BLaER1 (cell line): ENCODE data around the gene JAG2.

ENCODE experiments used
- H3K27ac ChIP-seq: shearing (Covaris generic); formaldehyde crosslinking; 2 replicates; pipeline ENCODE4 v1.8.1; 2022
- H3K27me3 ChIP-seq: shearing (Covaris generic); formaldehyde crosslinking; 2 replicates; pipeline ENCODE4 v1.8.1; 2022
- H3K36me3 ChIP-seq: shearing (Covaris generic); formaldehyde crosslinking; 2 replicates; pipeline ENCODE4 v1.8.1; 2022
- H3K4me1 ChIP-seq: shearing (Covaris generic); formaldehyde crosslinking; 2 replicates; pipeline ENCODE4 v1.8.1; 2022
- H3K4me2 ChIP-seq: shearing (Covaris generic); formaldehyde crosslinking; 2 replicates; pipeline ENCODE4 v1.8.1; 2022
- H3K4me3 ChIP-seq: shearing (Covaris generic); formaldehyde crosslinking; 2 replicates; pipeline ENCODE4 v1.8.1; 2022
- H3K9ac ChIP-seq: shearing (Covaris generic); formaldehyde crosslinking; 2 replicates; pipeline ENCODE4 v1.8.1; 2022
- H3K9me3 ChIP-seq: shearing (Covaris generic); formaldehyde crosslinking; 2 replicates; pipeline ENCODE4 v1.8.1; 2022
- H4K20me1 ChIP-seq: shearing (Covaris generic); formaldehyde crosslinking; 2 replicates; pipeline ENCODE4 v1.8.1; 2022
- Cebpa-rat ChIP-seq: shearing (Covaris generic); IDR thresholded peaks from 2 replicates; pipeline ENCODE4 v1.8.1; 2022

Gene JAG2

DNA sequence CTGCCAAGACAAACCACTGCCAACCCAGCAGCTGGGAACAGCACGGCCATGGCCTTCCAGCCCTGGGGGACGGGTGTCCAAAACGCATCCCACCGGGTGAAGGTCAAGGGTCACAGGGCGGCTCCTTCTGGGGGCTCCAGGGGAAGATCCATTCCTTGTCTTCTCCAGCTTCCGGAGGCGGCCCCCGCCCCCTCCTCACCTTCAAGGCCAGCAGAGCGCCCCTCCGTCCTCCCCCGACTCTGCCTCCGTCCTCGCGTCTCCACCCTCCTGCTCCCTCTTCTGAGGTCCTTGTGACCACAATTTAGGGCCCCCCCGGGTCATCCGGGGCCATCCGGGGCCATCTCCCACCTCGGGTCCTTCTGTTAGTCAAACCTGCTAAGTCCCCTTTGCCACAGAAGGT, 16.4 kb upstream of the JAG2 start:
- peak overlapping the region; percentile 84 for H3K4me2 ChIP-seq
- H3K36me3 ChIP-seq = no peaks in the 10 kb centered on the region
- TF ChIP-seq Cebpa-rat = no peak
- no peak overlapping the region for H3K4me3 ChIP-seq
- no peaks in the 10 kb centered on the region for H3K27me3 ChIP-seq
- H3K9ac ChIP-seq = no peak overlapping the region
- H4K20me1 ChIP-seq = peaks cover 4% of the 10 kb centered on the region
- peaks cover 51% of the 10 kb centered on the region for H3K4me1 ChIP-seq
- H3K27ac ChIP-seq = no peak overlapping the region
- peaks cover 17% of the 10 kb centered on the region for H3K9me3 ChIP-seq

DNA sequence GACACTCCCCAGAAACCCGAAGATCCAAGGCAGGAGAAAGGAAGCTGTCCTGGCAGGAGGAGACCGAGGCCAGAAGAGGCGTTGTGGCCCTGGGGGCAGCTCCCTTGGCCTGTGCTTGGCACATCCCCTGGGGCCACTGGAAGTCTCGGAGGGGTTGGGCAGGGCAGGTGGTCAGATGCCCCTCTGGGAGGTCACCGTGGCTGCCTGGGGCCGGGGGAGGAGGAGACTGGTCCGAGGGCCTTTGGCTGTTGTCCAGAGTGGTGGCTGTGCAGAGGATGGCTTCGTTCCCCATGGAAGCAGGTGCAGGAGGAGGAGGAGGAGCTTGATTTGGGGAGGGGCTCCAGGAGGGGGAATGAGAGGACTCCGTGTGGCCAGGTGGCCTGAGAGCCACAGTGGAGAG, 15.9 kb upstream of the JAG2 start:
- H3K4me3 ChIP-seq = no peak overlapping the region
- no peak overlapping the region for H3K27ac ChIP-seq
- peaks cover 10% of the 10 kb centered on the region for H4K20me1 ChIP-seq
- H3K27me3 ChIP-seq = no peaks in the 10 kb centered on the region
- H3K4me1 ChIP-seq = peaks cover 57% of the 10 kb centered on the region
- peak overlapping the region; percentile 84 for H3K4me2 ChIP-seq
- H3K36me3 ChIP-seq = no peaks in the 10 kb centered on the region
- H3K9ac ChIP-seq = no peak overlapping the region
- no peak for TF ChIP-seq Cebpa-rat
- H3K9me3 ChIP-seq = peaks cover 17% of the 10 kb centered on the region

DNA sequence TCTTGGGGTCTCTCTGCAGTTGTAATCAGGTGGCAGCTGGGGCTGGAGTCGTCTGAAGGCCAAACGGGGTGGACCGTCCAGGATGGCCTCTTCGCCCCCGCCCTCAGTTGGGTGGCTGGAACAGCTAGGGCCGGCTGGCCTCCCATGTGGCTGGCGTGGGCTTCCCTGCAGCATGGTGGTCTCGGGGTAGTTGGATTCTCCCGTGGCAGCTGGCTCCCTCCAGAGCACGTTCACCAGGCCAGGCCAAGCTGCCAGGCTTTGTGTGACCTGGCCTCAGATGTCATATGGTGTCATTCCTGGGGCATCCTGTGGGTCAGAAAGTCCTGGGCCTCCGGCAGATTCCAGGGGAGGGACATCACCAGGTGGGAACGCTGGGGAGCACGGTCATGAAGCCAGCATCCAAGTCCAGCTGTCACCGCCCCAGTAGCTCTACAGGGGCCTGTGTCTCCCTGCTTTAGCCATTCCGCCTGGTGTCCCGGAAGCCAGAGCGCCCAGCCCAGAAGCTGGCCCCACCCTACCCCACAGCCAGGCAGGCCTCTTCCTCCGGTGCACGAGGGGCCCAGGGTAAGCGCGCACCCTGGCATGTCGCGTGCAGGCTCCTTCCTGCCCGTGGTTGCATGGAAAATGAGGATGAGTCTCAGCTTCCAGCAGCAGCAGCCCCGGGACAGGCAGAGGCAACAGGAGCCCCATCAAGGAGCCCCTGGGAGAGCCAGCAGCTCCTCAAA, 13.9 kb upstream of the JAG2 start:
- H3K4me1 ChIP-seq = peaks cover 77% of the 10 kb centered on the region
- peak overlapping the region; percentile 84 for H3K4me2 ChIP-seq
- H3K4me3 ChIP-seq = 0 out of 2 replicates have a peak overlapping the region, but pooled peaks have one; percentile 38
- TF ChIP-seq Cebpa-rat = no peak
- peak overlapping the region; percentile 59 for H3K27ac ChIP-seq
- H3K27me3 ChIP-seq = no peaks in the 10 kb centered on the region
- peaks cover 29% of the 10 kb centered on the region for H4K20me1 ChIP-seq
- H3K36me3 ChIP-seq = 0 out of 2 replicates have a peak, but pooled peaks cover 4% of the 10 kb centered on the region
- peak overlapping the region; percentile 53; the same call in 1 of the 2 replicates for H3K9ac ChIP-seq
- no peaks in the 10 kb centered on the region for H3K9me3 ChIP-seq

DNA sequence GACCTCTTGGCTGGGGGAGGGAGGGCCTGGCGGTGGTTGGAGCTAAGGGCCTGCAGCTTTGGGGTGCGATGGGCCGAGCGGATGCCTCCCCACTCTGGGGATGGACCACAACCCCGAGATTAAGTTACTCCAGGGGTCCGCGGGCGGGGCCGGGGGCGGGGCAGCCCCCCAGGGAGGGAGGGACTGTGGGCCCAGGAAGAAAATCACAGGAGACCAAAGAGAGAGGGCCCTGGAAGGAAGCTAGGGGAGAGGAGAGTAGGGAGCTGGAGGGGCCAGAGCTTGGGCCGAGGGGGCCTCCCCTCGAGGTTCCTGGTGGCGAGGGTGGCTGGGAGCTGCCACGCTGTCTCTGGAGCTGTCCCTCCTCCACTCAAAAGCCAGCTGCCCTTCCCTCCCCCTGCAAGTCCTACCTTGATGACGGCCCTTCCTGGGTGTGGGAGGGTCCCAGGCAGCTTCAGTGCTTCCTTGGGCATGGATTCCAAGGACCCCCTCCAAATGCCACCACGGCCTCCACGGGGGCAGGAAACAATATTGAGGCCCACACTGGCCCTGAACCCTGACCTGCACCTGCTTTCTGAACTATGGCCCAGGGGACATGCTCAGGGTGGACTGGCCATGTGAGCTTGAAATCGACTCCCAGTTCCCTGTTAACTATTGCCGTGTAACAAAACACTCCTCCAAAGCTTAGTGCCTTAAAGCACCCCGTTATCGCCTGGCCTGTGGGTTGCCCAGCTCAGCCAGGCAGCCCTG, 13.1 kb upstream of the JAG2 start:
- Histone ChIP-seq H3K27me3 (no peaks in the 10 kb centered on the region), H3K4me2 (peak overlapping the region; percentile 84), H3K27ac (no peak overlapping the region), H3K4me1 (peaks cover 84% of the 10 kb centered on the region), H3K4me3 (peak overlapping the region; percentile 69), H3K36me3 (0 out of 2 replicates have a peak, but pooled peaks cover 6% of the 10 kb centered on the region), H3K9me3 (no peaks in the 10 kb centered on the region), H3K9ac (no peak overlapping the region), H4K20me1 (peaks cover 34% of the 10 kb centered on the region)
- TF ChIP-seq Cebpa-rat = no peak

DNA sequence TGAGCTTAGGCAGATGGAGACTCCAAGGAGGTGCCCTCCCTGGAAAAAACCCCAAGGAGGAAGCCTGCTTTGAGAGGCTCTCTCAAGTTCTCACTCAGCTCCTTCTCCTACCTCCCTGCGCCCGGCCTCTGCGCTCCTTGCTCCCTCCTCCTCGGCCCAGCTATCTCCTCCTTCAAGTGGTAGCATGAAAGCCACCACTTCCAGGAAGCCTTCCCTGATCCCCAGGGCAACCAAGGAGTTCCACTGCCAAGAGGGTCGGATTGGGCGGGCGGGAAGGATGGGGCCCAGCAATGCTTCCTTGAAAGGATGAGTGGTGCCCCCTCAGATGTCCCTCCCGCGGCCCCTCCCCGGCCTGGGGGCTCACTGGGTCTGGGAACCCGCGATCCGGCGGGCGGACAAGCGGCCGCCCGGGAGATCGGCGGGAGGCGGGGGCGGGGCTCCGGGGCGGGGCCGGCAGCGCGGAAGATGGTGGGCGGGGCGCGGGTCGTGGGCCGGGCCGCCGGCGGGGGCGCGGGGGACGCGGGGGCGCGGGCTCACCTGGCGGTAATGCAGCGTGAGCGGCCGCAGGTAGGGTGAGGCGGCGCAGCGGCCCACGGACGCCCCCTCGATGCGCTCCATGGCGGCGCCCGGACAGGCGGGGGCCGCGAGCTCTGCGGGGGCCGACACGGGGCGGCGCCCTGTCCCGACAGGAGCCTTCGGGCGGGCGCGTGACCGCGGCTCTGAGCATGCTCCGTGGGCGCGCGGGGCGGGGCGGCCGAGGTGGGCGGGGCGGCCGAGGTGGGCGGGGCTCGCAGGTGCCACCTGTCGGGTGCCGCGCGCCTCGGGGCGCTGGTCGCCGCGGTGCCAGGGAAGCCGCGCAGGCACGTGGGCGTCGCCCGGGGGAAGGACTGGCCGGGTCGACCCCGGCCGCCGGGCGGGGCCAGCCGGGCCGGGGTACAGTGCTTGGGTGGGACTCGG, 12.3 kb upstream of the JAG2 start, which contains the start of gene NUDT14:
TSS of gene NUDT14 (minus strand) at position 721 of the 957 bp plus-strand sequence. CDS start at position 618, 103 bp downstream.
- Histone ChIP-seq H3K4me3 (peak within 1 kb of the TSS; percentile 69), H3K9ac (peak within 1 kb of the TSS; percentile 71; the same call in 1 of the 2 replicates), H3K27ac (peak within 1 kb of the TSS; percentile 53)

DNA sequence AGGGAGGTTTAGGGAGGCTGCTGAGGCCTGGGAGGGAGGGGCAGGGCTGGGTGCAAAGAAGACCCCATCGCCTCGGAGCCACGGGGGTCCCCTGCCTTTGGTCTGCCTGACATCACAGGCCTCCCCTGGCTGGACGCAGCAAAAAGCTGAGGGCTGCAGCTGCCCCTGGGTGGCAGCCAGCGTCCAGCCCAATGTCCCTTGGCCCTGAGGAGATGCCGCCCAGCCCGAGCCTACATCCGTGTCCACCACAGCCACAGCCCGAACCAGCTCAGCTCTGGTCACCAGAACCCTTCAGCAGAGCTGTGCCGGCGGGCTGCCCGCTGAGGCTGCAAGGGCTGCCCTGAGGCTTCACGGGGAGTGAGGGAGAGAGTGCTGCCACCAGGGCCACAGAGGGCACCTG, 10.6 kb upstream of the JAG2 start:
- Histone ChIP-seq H3K9me3 (no peaks in the 10 kb centered on the region), H3K4me2 (peak overlapping the region; percentile 98), H3K27me3 (no peaks in the 10 kb centered on the region), H3K4me3 (no peak overlapping the region), H3K27ac (no peak overlapping the region; the same call in 1 of the 2 replicates), H4K20me1 (peaks cover 36% of the 10 kb centered on the region), H3K9ac (peak overlapping the region; percentile 48; the same call in 1 of the 2 replicates), H3K4me1 (peaks cover 95% of the 10 kb centered on the region), H3K36me3 (0 out of 2 replicates have a peak, but pooled peaks cover 6% of the 10 kb centered on the region)
- TF ChIP-seq Cebpa-rat = no peak

More for the DNA sequence above, 12.3 kb upstream of the JAG2 start, which contains the start of gene NUDT14:
- Histone ChIP-seq H3K9me3 (no peaks in the 10 kb centered on the region), H3K4me2 (peak within 1 kb of the TSS; percentile 98), H3K27me3 (no peaks in the 10 kb centered on the region), H4K20me1 (peaks cover 34% of the 10 kb centered on the region), H3K4me1 (peaks cover 93% of the 10 kb centered on the region), H3K36me3 (0 out of 2 replicates have a peak, but pooled peaks cover 6% of the 10 kb centered on the region)
- TF ChIP-seq Cebpa-rat = no peak

DNA sequence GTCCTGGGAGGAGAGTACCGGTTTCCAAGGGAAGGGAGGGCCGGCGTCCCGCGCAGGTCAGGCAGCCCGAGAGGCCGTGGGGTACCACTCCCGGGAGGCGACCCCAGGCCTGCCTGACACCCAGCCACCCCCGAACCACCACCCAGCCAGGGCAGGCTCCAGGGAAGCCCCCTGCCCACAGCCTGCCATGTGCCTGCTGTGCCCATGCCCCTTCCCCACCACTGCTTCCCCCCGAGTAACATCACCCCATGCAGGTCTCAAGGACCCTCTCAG, 10.2 kb upstream of the JAG2 start:
- H3K9ac ChIP-seq = peak overlapping the region; percentile 48; the same call in 1 of the 2 replicates
- H3K27me3 ChIP-seq = no peaks in the 10 kb centered on the region

DNA sequence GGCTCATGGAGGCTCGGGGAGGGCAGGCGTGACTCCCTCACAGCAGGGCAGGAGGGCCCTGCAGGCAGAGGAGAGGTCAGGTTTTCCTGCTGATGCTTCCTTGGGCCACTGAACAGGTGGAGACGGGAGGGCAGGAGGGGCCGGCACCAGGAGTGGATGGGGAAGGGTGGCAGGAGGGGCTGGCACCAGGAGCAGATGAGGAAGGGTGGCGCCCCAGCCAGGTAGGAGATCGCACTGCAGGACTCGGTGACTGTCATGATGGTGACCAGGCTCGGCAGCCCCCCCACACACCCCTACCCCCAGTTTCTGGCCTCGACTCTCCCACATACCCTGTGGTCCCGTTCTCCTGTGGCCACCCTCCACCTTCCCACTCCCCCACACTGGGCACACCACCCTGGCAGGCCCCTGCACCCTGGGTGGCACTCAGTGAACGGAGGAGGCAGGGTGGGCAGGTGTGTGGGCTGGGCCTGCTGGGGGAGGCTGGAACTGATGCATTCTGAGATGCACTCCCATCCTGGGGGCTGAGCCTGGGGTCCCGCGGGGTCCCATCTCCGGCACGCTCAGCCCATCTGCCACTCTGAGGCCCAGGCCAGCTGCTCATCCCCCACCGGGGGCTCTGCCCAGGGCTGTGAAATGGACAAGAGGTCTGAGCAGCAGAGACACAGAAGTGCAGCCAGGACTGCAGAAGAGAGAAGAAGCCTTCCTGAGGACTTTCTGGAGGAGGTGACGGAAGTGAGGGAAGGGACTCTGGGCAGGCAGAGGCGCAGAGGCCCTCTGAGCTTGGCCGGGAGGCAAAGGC, 9.7 kb upstream of the JAG2 start:
- no peaks in the 10 kb centered on the region for H3K9me3 ChIP-seq
- peak overlapping the region; percentile 48; the same call in 1 of the 2 replicates for H3K9ac ChIP-seq
- peak overlapping the region; percentile 98 for H3K4me2 ChIP-seq
- peaks cover 95% of the 10 kb centered on the region for H3K4me1 ChIP-seq
- H3K4me3 ChIP-seq = no peak overlapping the region
- no peaks in the 10 kb centered on the region for H3K27me3 ChIP-seq
- peaks cover 45% of the 10 kb centered on the region for H4K20me1 ChIP-seq
- TF ChIP-seq Cebpa-rat = no peak
- peak overlapping the region; percentile 85; the same call in 1 of the 2 replicates for H3K27ac ChIP-seq
- 0 out of 2 replicates have a peak, but pooled peaks cover 6% of the 10 kb centered on the region for H3K36me3 ChIP-seq

More for the DNA sequence above, 10.2 kb upstream of the JAG2 start:
- 0 out of 2 replicates have a peak, but pooled peaks cover 6% of the 10 kb centered on the region for H3K36me3 ChIP-seq
- H3K27ac ChIP-seq = peak overlapping the region; percentile 85; the same call in 1 of the 2 replicates
- H3K9me3 ChIP-seq = no peaks in the 10 kb centered on the region
- peaks cover 95% of the 10 kb centered on the region for H3K4me1 ChIP-seq
- H3K4me3 ChIP-seq = no peak overlapping the region
- H3K4me2 ChIP-seq = peak overlapping the region; percentile 98
- peaks cover 39% of the 10 kb centered on the region for H4K20me1 ChIP-seq
- TF ChIP-seq Cebpa-rat = no peak
